ENCODE data around the gene GRIN3A.

GRIN3A gene

GRCh38 chr9:101702257-101702656, 36.2 kb downstream of the GRIN3A start:
- FAIRE-seq, result no peak

- no peak for FAIRE-seq
Measured at GRCh38 chr9:101693546-101694336, 44.7 kb downstream of the GRIN3A start.

GRCh38 chr9:101691657-101692056, 46.8 kb downstream of the GRIN3A start:
- FAIRE-seq, result no peak

GRCh38 chr9:101689039-101689438, 49.4 kb downstream of the GRIN3A start:
- FAIRE-seq, result no peak

- FAIRE-seq, result no peak
Measured at GRCh38 chr9:101684665-101685064, 53.8 kb downstream of the GRIN3A start.

- FAIRE-seq, result no peak
Measured at GRCh38 chr9:101683236-101683635, 55.2 kb downstream of the GRIN3A start.

GRCh38 chr9:101677861-101678260, 60.6 kb downstream of the GRIN3A start:
- no peak for FAIRE-seq

GRCh38 chr9:101675341-101675740, 63.1 kb downstream of the GRIN3A start:
- no peak for FAIRE-seq

GRCh38 chr9:101674165-101674564, 64.3 kb downstream of the GRIN3A start:
- no peak for FAIRE-seq

GRCh38 chr9:101673642-101674041, 64.8 kb downstream of the GRIN3A start:
- peak; percentile 83 for FAIRE-seq

- no peak for FAIRE-seq
Measured at GRCh38 chr9:101671567-101671966, 66.9 kb downstream of the GRIN3A start.

- FAIRE-seq, result no peak
Measured at GRCh38 chr9:101668421-101668820, 70.0 kb downstream of the GRIN3A start.

- FAIRE-seq, result no peak
Measured at GRCh38 chr9:101664453-101664852, 74.0 kb downstream of the GRIN3A start.

GRCh38 chr9:101652601-101653175, 85.8 kb downstream of the GRIN3A start:
- no peak for FAIRE-seq

GRCh38 chr9:101650142-101650541, 88.3 kb downstream of the GRIN3A start:
- FAIRE-seq, result no peak

- no peak for FAIRE-seq
Measured at GRCh38 chr9:101648493-101648892, 90.0 kb downstream of the GRIN3A start.

GRCh38 chr9:101639785-101640665, 98.4 kb downstream of the GRIN3A start:
- FAIRE-seq, result no peak

- FAIRE-seq, result no peak
Measured at GRCh38 chr9:101639311-101639710, 99.1 kb downstream of the GRIN3A start.

- FAIRE-seq, result no peak
Measured at GRCh38 chr9:101636247-101636646, 102.2 kb downstream of the GRIN3A start.

GRCh38 chr9:101635473-101635872, 103.0 kb downstream of the GRIN3A start:
- no peak for FAIRE-seq

- FAIRE-seq, result no peak
Measured at GRCh38 chr9:101634741-101635409, 103.6 kb downstream of the GRIN3A start.

- FAIRE-seq, result no peak
Measured at GRCh38 chr9:101632611-101633010, 105.8 kb downstream of the GRIN3A start.

GRCh38 chr9:101631892-101632291, 106.6 kb downstream of the GRIN3A start:
- FAIRE-seq, result no peak

All from colon (tissue), 2 donors.